NCI-H2171 treated with DMSO at 0.1 percent for 48 hours (cell line): ENCODE measurements around the gene SNRPA1.

ENCODE experiments used
- DNase-seq: peaks from one replicate; lab custom pipeline; 2025; lab: John Stamatoyannopoulos, UW

Gene SNRPA1

DNA sequence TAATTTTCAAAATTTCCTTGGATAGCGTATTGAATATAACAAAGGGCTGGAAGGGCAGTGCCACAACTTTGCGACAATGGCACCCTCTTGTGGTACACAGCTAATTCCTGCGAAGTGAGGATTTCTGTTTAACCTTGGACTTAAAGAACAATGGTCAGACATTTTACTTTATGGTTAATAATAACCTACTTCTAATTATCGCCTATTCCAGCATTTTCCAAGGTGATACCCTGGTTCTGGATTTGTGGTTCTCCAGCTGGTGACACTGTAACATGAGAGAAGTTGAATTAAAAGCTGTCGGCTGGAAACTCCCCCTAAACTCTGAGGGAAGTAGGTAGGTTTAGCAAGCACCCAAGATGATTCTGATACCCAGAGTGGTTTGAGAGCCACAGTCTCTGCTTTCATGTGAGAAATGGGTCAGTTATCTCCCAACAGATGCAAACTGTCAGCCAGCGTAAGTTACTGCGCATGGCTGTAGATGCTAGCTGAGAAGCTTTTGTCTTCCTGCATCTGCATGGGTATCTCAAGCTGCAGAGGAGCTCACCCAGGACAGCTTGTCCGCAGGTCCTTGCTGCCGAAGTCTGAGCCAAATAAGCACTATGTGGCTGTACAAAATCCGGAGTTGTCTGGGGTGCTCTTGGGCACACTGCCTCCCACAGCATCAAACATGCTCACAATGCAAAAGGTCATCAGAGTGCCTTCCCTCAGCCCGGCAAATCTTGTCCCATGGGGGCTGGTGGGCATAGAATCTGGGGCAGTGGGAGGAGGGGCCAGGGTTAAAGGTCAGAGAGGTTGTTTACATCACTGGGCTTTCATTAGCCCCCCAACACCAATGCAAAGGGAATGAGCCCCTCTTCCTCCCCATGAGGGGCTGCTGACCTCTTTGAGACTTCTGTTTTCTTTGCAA is 36.6 kb downstream of the SNRPA1 start:
- peak; percentile 68 for DNase-seq

DNA sequence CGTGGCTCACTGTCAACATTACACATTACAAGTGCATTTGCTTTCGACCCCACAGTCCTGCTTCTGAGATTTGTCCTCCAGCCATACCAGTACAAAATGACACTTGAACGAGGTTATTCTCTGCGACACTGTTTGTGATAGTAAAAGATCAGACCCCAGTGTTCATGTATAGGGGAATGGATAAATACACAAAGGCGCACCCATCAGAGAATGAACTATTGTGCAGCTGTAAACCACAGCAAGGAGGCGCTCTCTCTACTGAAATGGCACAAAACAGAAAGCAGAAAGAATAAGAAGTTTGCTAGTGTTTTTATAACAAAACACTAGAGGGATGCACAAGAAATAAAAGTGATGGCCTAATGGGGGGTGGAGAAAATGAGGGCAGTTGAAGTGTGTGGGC is 38.3 kb downstream of the SNRPA1 start:
- DNase-seq, result no peak

DNA sequence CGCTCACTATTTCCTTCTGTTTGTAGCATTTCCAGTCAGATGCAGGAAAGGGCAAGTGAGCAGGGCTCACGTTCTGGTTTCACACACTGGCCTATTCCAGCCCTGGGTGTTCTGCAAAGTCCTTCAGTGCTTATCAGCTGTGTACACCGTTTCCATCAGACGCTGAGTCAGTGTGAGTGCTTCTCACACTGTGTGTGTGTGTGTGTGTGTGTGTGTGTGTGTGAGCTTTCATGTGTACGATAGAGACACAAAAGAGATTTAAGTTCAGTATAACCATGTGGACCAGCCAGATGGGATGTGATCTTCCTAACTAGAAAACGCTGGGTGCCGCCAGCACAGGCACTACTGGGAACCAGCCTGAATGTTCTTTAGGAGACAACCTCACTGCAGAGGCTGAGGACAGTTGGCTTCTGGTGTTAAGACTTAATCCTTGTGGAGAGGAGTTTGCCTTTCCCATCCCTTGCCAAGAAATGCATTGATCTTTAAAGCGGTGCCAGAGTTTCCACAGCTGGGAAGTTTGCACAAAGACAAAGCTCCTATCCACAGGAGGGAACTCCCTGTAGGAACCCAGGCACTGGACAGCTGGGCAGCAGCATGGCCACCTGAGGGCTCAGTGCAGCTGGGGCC is 39.3 kb downstream of the SNRPA1 start:
- peak; percentile 65 for DNase-seq

- DNase-seq, result peak; percentile 63
Measured at GRCh38 chr15:101255051-101255395, 40.0 kb downstream of the SNRPA1 start.

GRCh38 chr15:101254157-101255050 is 40.6 kb downstream of the SNRPA1 start:
- no peak for DNase-seq

GRCh38 chr15:101252836-101253235 is 42.2 kb downstream of the SNRPA1 start:
- no peak for DNase-seq

- DNase-seq, result peak; percentile 68
Measured at GRCh38 chr15:101251830-101252820, 42.9 kb downstream of the SNRPA1 start, which contains the start of gene CHSY1. Gene CHSY1, minus strand, starts transcription at chr15:101252048. Its CDS starts 592 bp downstream, at chr15:101251456.

DNA sequence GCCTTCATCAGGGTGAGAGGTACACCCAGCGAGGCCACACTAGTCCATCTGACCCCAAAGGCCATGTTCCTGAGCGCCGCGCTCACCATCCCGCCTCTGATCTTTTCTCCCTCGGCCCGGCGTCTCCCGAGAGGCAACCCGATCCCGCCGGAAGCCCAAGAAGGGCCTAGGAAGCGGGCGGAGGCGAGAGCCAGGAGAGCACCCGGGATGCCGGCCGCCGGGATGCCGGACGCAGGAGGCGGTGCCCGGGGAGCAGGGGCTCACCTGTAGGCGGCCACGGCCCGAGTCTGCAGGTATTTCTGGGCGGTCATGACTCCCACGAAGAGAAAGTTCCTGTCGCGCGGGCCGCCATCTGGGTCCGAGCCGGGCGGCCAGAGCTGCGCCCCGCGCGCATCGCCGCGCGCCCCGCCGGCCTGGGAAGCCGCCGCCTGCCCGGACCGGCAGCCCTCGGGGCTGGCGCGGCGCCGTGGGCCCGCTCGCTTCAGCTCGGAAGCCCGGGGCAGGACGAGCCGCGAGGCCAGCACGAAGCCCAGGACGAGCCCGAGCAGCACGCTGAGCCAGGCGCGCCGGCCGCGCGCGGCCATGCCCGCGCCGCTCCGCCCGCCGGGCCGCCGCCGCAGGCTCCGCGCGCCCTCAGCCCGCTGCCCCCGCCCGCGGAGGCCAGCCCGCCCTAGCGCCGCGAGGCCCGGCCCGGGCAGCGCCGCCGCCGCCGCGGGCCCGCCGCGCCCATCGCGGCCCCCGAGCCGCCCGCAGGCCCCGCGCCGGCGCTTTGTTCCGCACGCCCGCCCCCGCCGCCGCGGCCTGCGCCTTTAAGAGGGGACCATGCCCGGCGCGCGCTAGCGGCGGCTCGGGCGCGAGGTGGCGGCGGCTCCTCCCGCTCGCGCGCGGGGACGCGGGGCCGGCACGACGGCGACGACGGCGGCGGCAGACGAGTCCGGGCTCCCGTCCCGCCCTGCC is 43.9 kb downstream of the SNRPA1 start:
- peak; percentile 60 for DNase-seq

DNA sequence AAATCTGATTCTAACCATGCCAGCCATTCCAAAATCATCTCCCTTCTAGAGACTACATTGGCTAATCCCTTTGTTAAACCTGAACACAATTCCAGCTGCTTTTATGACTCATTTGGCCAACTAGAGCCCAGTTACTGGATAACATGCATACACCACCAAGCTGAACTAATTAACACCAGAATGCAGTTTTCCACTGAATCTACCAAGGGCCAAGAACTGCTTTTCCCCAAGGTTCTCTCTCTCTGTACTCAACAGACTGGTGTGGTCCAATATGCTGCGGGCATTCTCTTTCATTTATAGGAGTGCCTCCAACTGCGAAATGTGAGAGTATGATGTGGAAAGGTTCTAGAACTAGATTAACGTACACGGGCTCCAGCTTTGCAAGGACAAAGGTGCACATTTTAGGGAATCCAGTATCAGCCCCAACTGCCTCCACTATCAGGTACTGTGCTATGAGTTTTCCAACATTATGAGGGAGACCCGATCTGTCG is 44.7 kb downstream of the SNRPA1 start:
- DNase-seq, result peak; percentile 35

GRCh38 chr15:101248274-101248673 is 46.8 kb downstream of the SNRPA1 start:
- DNase-seq, result no peak

DNA sequence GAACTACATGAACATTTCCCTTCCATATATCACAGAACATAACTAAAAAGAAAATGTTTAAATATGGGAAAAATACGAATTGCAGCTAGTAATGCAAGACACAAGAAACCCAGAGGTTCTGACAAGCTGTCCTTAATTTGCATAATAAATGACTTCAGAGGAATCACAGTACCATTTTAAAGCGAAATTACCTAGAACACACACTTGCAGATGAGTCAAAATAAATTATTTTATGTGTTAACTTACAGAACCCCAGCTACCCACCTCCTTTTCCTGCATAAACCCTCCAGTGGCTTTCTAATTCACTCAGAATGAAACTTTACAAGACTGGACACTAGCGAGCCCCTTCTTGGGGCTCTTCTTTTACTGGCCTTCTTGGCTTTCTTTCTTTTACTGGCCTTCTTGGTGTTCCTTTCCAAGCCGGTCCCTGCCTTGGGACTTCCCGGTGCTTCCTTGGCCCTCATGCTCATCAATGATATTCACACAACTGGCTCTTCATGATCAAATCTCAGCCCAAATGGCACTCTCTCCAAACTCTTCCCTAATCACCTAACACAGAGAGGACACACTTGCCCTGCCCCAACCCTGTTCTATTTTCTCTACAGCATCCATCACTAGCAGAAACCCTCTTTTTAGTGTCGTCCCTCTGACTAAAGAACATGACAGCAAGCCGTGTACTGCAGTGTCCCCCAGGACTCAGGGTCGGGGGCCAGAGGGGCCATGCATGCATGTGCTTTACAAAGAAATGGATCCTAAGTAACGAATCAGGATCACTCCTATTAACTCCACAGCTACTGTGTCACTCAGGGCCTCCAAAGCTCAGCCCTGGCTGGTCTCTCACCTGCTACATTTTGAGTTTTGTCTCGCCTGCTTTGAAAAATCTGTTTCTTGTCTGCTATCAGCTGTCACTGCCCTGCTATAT is 48.0 kb downstream of the SNRPA1 start:
- no peak for DNase-seq

DNA sequence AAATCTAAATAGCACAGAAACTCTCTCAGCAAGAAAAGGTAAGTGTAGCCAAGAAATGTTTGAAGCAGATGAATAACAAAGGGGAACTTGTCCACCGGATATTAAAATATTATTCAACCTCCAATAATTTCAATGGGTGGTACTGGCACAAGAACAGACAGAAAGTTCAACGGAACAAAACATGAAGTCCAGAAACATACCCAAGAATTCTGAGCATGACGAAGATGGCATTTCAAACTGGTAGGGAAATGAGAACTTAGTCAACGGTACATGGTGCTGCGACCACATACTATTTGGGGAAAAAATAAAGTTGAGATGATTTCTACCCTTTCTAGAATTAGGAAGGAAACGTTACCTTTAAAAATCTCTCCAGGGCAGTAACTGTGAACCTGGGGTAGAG is 48.7 kb downstream of the SNRPA1 start:
- DNase-seq, result no peak

DNA sequence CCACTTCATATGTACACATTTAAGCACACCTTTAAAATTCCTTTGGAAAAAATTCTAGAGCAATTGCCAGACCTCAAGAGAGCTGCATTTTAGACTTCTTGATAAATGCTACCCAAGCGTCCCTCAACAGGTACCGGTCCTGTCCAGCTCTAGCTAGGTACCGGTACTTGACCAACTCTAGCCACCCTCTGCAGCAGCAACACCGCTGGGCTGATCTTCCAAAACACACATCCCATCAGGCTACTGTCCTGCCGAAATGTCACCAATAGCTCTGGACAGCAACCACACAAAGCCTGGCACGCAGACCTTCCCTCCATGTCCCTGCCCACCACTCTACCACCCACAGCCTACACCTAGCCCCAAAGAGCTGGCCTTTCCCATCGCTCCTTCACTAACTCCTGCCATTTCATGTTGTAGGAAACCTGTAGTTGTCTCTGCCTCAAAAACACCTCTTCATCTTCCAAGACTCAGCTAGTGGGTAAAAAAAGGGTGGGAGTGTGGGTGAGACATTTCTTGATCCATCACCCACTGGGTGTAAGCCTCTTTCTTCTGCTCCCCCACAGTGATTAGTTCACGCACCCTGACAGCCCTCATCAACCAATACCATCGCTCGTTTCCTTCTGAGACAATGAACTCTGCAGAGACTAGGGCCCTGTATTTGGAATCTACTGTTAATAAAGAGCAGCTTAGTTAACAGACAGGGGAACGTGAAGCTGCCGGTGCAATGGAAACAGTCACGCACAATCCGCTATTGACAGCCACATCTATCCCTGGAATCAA is 50.0 kb downstream of the SNRPA1 start:
- DNase-seq, result no peak

- DNase-seq, result no peak
Measured at GRCh38 chr15:101244036-101244781, 50.8 kb downstream of the SNRPA1 start.

DNA sequence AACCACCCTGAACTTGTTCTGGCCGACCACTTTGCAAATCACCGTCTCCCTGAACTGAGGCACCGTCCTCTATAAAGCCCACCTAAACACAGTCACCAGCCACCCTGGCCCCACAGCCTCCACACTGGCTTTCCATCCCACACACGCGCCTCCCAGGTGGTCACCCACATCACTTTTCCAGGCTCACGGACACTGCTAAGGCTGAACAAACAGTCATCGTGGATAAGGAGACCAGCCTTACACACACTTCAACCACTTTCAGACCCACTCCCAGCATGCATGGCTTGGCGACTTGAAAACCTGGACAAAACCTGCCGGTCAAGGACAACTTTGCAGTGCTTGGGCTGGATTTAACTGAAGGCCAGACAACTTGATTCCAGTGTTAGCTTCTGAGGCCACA is 51.6 kb downstream of the SNRPA1 start:
- no peak for DNase-seq

GRCh38 chr15:101242999-101243336 is 52.1 kb downstream of the SNRPA1 start:
- DNase-seq, result no peak
